Naive thymus-derived CD8-positive, alpha-beta T cell (primary cell): Measurements from ENCODE around the gene DOCK11. TPM values are rescaled to one million over a fixed set of nuclear protein-coding genes. Genes with fewer than 3 reads are reported as not detected.

Experiments used
- ATAC-seq, 2 donors: fragments of 150-1000 bp; cut with Tn5 transposase in 1 of 2; sonication (Bioruptor Pico), chemical (Tn5 transposase) in 1 of 2; 1 replicate in 1 of 2; 2 replicates in 1 of 2; pipeline ENCODE4 v1.10.0; 2021; ENCODE audit warnings: mild to moderate bottlenecking in 2 of 2, moderate library complexity in 2 of 2
- POLR2A ChIA-PET: fragments of 350-600 bp; sonication (Branson Sonifier 250); formaldehyde crosslinking; loops from one replicate; lab custom pipeline; 2021; ENCODE audit warnings: antibody characterized with exemption; lab: Charles Lee
- DNase-seq, 10 donors: peaks; one replicate each; pipeline versions ENCODE4 v3.0.0 to v3.0.0-alpha.2; 2020 to 2022
- H3K27ac Mint-ChIP-seq, 10 donors: one replicate each; pipeline ENCODE4 v1.8.0; 2020 to 2022; ENCODE audit warnings: mild to moderate bottlenecking in 10 of 10, mixed read lengths in 10 of 10, moderate library complexity in 4 of 10, inconsistent platforms in 1 of 10
- H3K27me3 Mint-ChIP-seq, 5 donors: one replicate each; pipeline ENCODE4 v1.8.0; 2021 to 2022; ENCODE audit warnings: mixed read lengths in 5 of 5
- H3K36me3 Mint-ChIP-seq, 3 donors: one replicate each; pipeline ENCODE4 v1.8.0; 2020 to 2022; ENCODE audit warnings: mixed read lengths in 3 of 3, mild to moderate bottlenecking in 2 of 3, inconsistent platforms in 1 of 3
- H3K4me1 Mint-ChIP-seq, 4 donors: one replicate each; pipeline ENCODE4 v1.8.0; 2021 to 2022; ENCODE audit warnings: mixed read lengths in 4 of 4
- H3K4me3 Mint-ChIP-seq, 10 donors: one replicate each; pipeline ENCODE4 v1.8.0; 2020 to 2022; ENCODE audit warnings: mild to moderate bottlenecking in 10 of 10, mixed read lengths in 10 of 10, moderate library complexity in 6 of 10, inconsistent platforms in 1 of 10
- H3K9me3 Mint-ChIP-seq, 9 donors: one replicate each; pipeline ENCODE4 v1.8.0; 2020 to 2022; ENCODE audit warnings: mixed read lengths in 9 of 9, mild to moderate bottlenecking in 3 of 9, inconsistent platforms in 1 of 9, moderate library complexity in 1 of 9
- polyA plus RNA-seq, 3 donors: library from polyadenylated mRNA; unstranded; fragments of 300-500 nt; fragmentation: Illumina TruSeq; gene quantifications; one replicate each; pipeline ENCODE4 v1.2.3, GENCODE V29; 2021
- total RNA-seq, 8 experiments: library from RNA in 2 of 8; stranded (reverse) in 2 of 8; gene quantifications; one replicate each; pipeline ENCODE4 v1.2.3 and lab custom pipeline; 2021 to 2026

Gene DOCK11
- total and polyA plus RNA-seq, 5 experiments from 2014 or later, result 20.9 to 116 (median 26.6) TPM

GRCh38 chrX:118504581-118504980 is 9.0 kb downstream of the DOCK11 start:
- ATAC-seq (no peak), DNase-seq (no peak)
- Mint-ChIP-seq H3K27me3 (no peaks in the 10 kb centered on the region), H3K27ac (peak overlapping the region; percentile 42 to 97 (median 92)), H3K9me3 (no peaks in the 10 kb centered on the region), H3K36me3 (peaks cover 0 to 16% (median 4%) of the 10 kb centered on the region in 3 donors), H3K4me3 (peak overlapping the region in 8 of 10 donors; percentile 23 to 89 (median 50)), H3K4me1 (peaks cover 26 to 80% (median 63%) of the 10 kb centered on the region in 4 donors)
- POLR2A ChIA-PET, result interaction anchor here (2.9 kb wide), 1 partner anchor 8 kb away, joined by 17 read pairs; the partner anchor contains the start of gene DOCK11

GRCh38 chrX:118506805-118507480 is 11.3 kb downstream of the DOCK11 start:
- DNase-seq, result no peak
- no peak for ATAC-seq
- Mint-ChIP-seq H3K27ac (peak overlapping the region in 7 of 10 donors; percentile 53 to 86 (median 74)), H3K36me3 (peaks cover 4 to 30% (median 12%) of the 10 kb centered on the region in 3 donors), H3K4me1 (peaks cover 31 to 94% (median 81%) of the 10 kb centered on the region in 4 donors), H3K27me3 (no peaks in the 10 kb centered on the region), H3K9me3 (no peaks in the 10 kb centered on the region), H3K4me3 (peak overlapping the region in 5 of 10 donors; percentile 34 to 62 (median 57))
- POLR2A ChIA-PET, result interaction anchor here (0.7 to 2.9 kb wide), 3 partner anchors 10 to 31 kb away, joined by 4 to 17 read pairs (median 11); partner anchors contain the start of gene DOCK11

- no peak for DNase-seq
- H3K27ac Mint-ChIP-seq, result peak overlapping the region in 8 of 10 donors; percentile 6 to 83 (median 48)
- no peak for ATAC-seq
- H3K36me3 Mint-ChIP-seq, result peaks cover 4 to 33% (median 12%) of the 10 kb centered on the region in 3 donors
- no peaks in the 10 kb centered on the region for H3K27me3 Mint-ChIP-seq
- no peaks in the 10 kb centered on the region for H3K9me3 Mint-ChIP-seq
- POLR2A ChIA-PET, result interaction anchor here (2.3 kb wide), 1 partner anchor 10 kb away, joined by 11 read pairs; no protein-coding TSS in a partner anchor
- peak overlapping the region in 6 of 10 donors; percentile 4 to 60 (median 44) for H3K4me3 Mint-ChIP-seq
- peaks cover 24 to 94% (median 80%) of the 10 kb centered on the region in 4 donors for H3K4me1 Mint-ChIP-seq
Measured at GRCh38 chrX:118507766-118508165, 12.2 kb downstream of the DOCK11 start.

GRCh38 chrX:118508221-118508620 is 12.6 kb downstream of the DOCK11 start:
- H3K27me3 Mint-ChIP-seq, result no peaks in the 10 kb centered on the region
- peaks cover 26 to 94% (median 81%) of the 10 kb centered on the region in 4 donors for H3K4me1 Mint-ChIP-seq
- DNase-seq, result no peak
- H3K36me3 Mint-ChIP-seq, result peaks cover 4 to 36% (median 12%) of the 10 kb centered on the region in 3 donors
- no peaks in the 10 kb centered on the region for H3K9me3 Mint-ChIP-seq
- POLR2A ChIA-PET, result interaction anchor here (2.3 kb wide), 1 partner anchor 11 kb away, joined by 11 read pairs; no protein-coding TSS in a partner anchor
- H3K27ac Mint-ChIP-seq, result peak overlapping the region in 9 of 10 donors; percentile 6 to 83 (median 55)
- peak overlapping the region in 2 of 10 donors; percentile 13 to 28 for H3K4me3 Mint-ChIP-seq
- ATAC-seq, result no peak

- Mint-ChIP-seq H3K4me1 (peaks cover 24 to 93% (median 80%) of the 10 kb centered on the region in 4 donors), H3K36me3 (peaks cover 4 to 34% (median 12%) of the 10 kb centered on the region in 3 donors), H3K9me3 (peaks cover 0 to 2% (median 0%) of the 10 kb centered on the region in 9 donors), H3K4me3 (peak overlapping the region in 5 of 10 donors; percentile 15 to 41 (median 38)), H3K27me3 (no peaks in the 10 kb centered on the region), H3K27ac (peak overlapping the region; percentile 48 to 79 (median 64))
- POLR2A ChIA-PET, result interaction anchor here (0.8 to 2.3 kb wide), 2 partner anchors 9 to 11 kb away, joined by 3 to 11 read pairs; no protein-coding TSS in a partner anchor
- ATAC-seq, result no peak
- DNase-seq, result no peak
Measured at GRCh38 chrX:118508635-118509034, 13.0 kb downstream of the DOCK11 start.

GRCh38 chrX:118510111-118510510 is 14.5 kb downstream of the DOCK11 start:
- H3K27ac Mint-ChIP-seq, result peak overlapping the region in 9 of 10 donors; percentile 40 to 86 (median 61)
- H3K9me3 Mint-ChIP-seq, result peaks cover 0 to 2% (median 0%) of the 10 kb centered on the region in 9 donors
- peak overlapping the region in 3 of 10 donors; percentile 26 to 32 (median 29) for H3K4me3 Mint-ChIP-seq
- DNase-seq, result no peak
- ATAC-seq, result no peak
- POLR2A ChIA-PET, result no interaction called here
- peaks cover 25 to 93% (median 82%) of the 10 kb centered on the region in 4 donors for H3K4me1 Mint-ChIP-seq
- peaks cover 16 to 48% (median 21%) of the 10 kb centered on the region in 3 donors for H3K36me3 Mint-ChIP-seq
- no peaks in the 10 kb centered on the region for H3K27me3 Mint-ChIP-seq

- ATAC-seq, result no peak
- peaks cover 21 to 70% (median 64%) of the 10 kb centered on the region in 4 donors for H3K4me1 Mint-ChIP-seq
- POLR2A ChIA-PET, result interaction anchor here (0.9 kb wide), 1 partner anchor 17 kb away, joined by 3 read pairs; no protein-coding TSS in a partner anchor
- H3K27me3 Mint-ChIP-seq, result no peaks in the 10 kb centered on the region
- DNase-seq, result no peak
- peaks cover 0 to 4% (median 0%) of the 10 kb centered on the region in 9 donors for H3K9me3 Mint-ChIP-seq
- peaks cover 17 to 59% (median 21%) of the 10 kb centered on the region in 3 donors for H3K36me3 Mint-ChIP-seq
- peak overlapping the region; percentile 56 to 81 (median 74) for H3K27ac Mint-ChIP-seq
- peak overlapping the region in 8 of 10 donors; percentile 3 to 69 (median 38) for H3K4me3 Mint-ChIP-seq
Measured at GRCh38 chrX:118513120-118513898, 17.7 kb downstream of the DOCK11 start.

- Mint-ChIP-seq H3K4me1 (peaks cover 11 to 69% (median 61%) of the 10 kb centered on the region in 4 donors), H3K9me3 (peaks cover 0 to 4% (median 0%) of the 10 kb centered on the region in 9 donors), H3K4me3 (peak overlapping the region in 2 of 10 donors; percentile 10 to 26), H3K27ac (peak overlapping the region in 6 of 10 donors; percentile 37 to 95 (median 58)), H3K27me3 (no peaks in the 10 kb centered on the region), H3K36me3 (peaks cover 1 to 23% (median 6%) of the 10 kb centered on the region in 3 donors)
- POLR2A ChIA-PET, result interaction anchor here (0.9 to 3.7 kb wide), 2 partner anchors 9 to 23 kb away, joined by 3 to 14 read pairs; partner anchors contain the start of gene DOCK11
- ATAC-seq (no peak), DNase-seq (no peak)
Measured at GRCh38 chrX:118519411-118520215, 24.0 kb downstream of the DOCK11 start.

GRCh38 chrX:118520216-118521206 is 24.9 kb downstream of the DOCK11 start:
- DNase-seq (no peak), ATAC-seq (no peak)
- H3K27ac Mint-ChIP-seq, result peak overlapping the region; percentile 31 to 95 (median 83)
- POLR2A ChIA-PET, result interaction anchor here (0.9 to 3.7 kb wide), 2 partner anchors 9 to 24 kb away, joined by 3 to 14 read pairs; partner anchors contain the start of gene DOCK11
- no peaks in the 10 kb centered on the region for H3K9me3 Mint-ChIP-seq
- peaks cover 0 to 14% (median 0%) of the 10 kb centered on the region in 3 donors for H3K36me3 Mint-ChIP-seq
- H3K4me3 Mint-ChIP-seq, result peak overlapping the region in 7 of 10 donors; percentile 2 to 51 (median 39)
- no peaks in the 10 kb centered on the region for H3K27me3 Mint-ChIP-seq
- H3K4me1 Mint-ChIP-seq, result peaks cover 14 to 70% (median 62%) of the 10 kb centered on the region in 4 donors

GRCh38 chrX:118521435-118521834 is 25.8 kb downstream of the DOCK11 start:
- H3K36me3 Mint-ChIP-seq, result peaks cover 0 to 8% (median 0%) of the 10 kb centered on the region in 3 donors
- H3K9me3 Mint-ChIP-seq, result no peaks in the 10 kb centered on the region
- peak overlapping the region; percentile 28 to 95 (median 82) for H3K27ac Mint-ChIP-seq
- H3K27me3 Mint-ChIP-seq, result no peaks in the 10 kb centered on the region
- H3K4me1 Mint-ChIP-seq, result peaks cover 17 to 79% (median 69%) of the 10 kb centered on the region in 4 donors
- ATAC-seq (no peak), DNase-seq (no peak)
- peak overlapping the region in 3 of 10 donors; percentile 10 to 51 (median 34) for H3K4me3 Mint-ChIP-seq
- POLR2A ChIA-PET, result interaction anchor here (1.0 to 3.7 kb wide), 2 partner anchors 19 to 25 kb away, joined by 3 to 14 read pairs; partner anchors contain the start of gene DOCK11
